GM12873 (cell line): ENCODE measurements around the gene TMIGD3.

Experiments used
- TF ChIP-seq, protein P1 (sequence below): IDR thresholded peaks from 2 replicates; pipeline ENCODE4 v1.5.1; 2012; ENCODE audit warnings: low read depth, mild to moderate bottlenecking, moderate library complexity, low read length, control low read depth; ENCODE audit not compliant: insufficient read depth; ENCODE audit errors: missing control alignments

TMIGD3 gene

DNA sequence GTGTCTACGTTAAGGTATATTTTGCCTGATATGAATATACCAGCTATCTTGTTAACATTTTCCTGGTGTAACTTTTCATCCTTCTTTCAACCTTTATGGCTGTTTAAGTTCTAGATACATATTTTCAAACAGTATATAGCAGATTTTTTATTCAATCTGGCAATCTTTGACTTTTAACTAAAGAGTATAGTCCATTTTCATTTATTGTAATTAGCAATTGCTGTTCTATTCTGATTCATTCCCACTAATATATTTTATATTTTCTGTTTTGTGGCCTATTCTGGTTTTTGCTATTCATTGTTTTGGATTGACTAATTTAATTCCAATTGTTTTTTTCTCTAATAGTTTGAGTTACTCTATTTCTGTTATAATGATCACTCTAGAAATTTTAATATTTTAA lies 37.0 kb downstream of the TMIGD3 start:
- TF ChIP-seq, protein P1, sequence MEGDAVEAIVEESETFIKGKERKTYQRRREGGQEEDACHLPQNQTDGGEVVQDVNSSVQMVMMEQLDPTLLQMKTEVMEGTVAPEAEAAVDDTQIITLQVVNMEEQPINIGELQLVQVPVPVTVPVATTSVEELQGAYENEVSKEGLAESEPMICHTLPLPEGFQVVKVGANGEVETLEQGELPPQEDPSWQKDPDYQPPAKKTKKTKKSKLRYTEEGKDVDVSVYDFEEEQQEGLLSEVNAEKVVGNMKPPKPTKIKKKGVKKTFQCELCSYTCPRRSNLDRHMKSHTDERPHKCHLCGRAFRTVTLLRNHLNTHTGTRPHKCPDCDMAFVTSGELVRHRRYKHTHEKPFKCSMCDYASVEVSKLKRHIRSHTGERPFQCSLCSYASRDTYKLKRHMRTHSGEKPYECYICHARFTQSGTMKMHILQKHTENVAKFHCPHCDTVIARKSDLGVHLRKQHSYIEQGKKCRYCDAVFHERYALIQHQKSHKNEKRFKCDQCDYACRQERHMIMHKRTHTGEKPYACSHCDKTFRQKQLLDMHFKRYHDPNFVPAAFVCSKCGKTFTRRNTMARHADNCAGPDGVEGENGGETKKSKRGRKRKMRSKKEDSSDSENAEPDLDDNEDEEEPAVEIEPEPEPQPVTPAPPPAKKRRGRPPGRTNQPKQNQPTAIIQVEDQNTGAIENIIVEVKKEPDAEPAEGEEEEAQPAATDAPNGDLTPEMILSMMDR, result no peak

- TF ChIP-seq, protein P1, result no peak
These were observed 37.7 kb downstream of the TMIGD3 start for GRCh38 chr1:111465754-111466153.

GRCh38 chr1:111463029-111463683 lies 40.3 kb downstream of the TMIGD3 start:
- TF ChIP-seq, protein P1, result no peak

- TF ChIP-seq, protein P1, result no peak
These were observed 40.9 kb downstream of the TMIGD3 start for GRCh38 chr1:111462370-111463028.

GRCh38 chr1:111461765-111462164 lies 41.7 kb downstream of the TMIGD3 start:
- TF ChIP-seq, protein P1, result no peak

- TF ChIP-seq, protein P1, result no peak
These were observed 47.8 kb downstream of the TMIGD3 start for GRCh38 chr1:111455642-111456031.

- TF ChIP-seq, protein P1, result no peak
These were observed 48.4 kb downstream of the TMIGD3 start for GRCh38 chr1:111454859-111455641.
